ENCODE measurements around the gene PDGFRB. TPM values are rescaled to one million over a fixed set of nuclear protein-coding genes. Genes with fewer than 3 reads are reported as not detected.

The PDGFRB gene
- polyA plus RNA-seq, 1 donor from 2014 or later: not detected

GRCh38 chr5:150167512-150167850 is 11.8 kb upstream of the PDGFRB start:
- H3F3A ChIP-seq (ENCODE audit: insufficient read depth, low read length, poor library complexity, severe bottlenecking): no peaks in the 10 kb centered on the region
- H4K20me1 ChIP-seq (ENCODE audit: insufficient read depth): no peaks in the 10 kb centered on the region
- H3K36me3 ChIP-seq (ENCODE audit: insufficient read depth, low read length): no peaks in the 10 kb centered on the region
- TF ChIP-seq EP300 (conservative IDR thresholded peaks at IDR 0.05; ENCODE audit: poor library complexity, severe bottlenecking): no peak
- no peak for TF ChIP-seq POLR2AphosphoS5 (IDR thresholded peaks at IDR 0.05)
- TF ChIP-seq RAD21 (conservative IDR thresholded peaks at IDR 0.05): no peak
- TF ChIP-seq SMC3 (conservative IDR thresholded peaks at IDR 0.05; ENCODE audit: poor library complexity): no peak
- TF ChIP-seq TAF1 (IDR thresholded peaks at IDR 0.05; ENCODE audit: low read depth): no peak
- TF ChIP-seq EZH2 (IDR thresholded peaks at IDR 0.05; ENCODE audit: borderline replicate concordance, insufficient read depth, low read length, poor library complexity, severe bottlenecking): no peak
- TF ChIP-seq CTCF (IDR thresholded peaks at IDR 0.05; ENCODE audit: poor library complexity, severe bottlenecking): no peak
- TF ChIP-seq, protein P1, sequence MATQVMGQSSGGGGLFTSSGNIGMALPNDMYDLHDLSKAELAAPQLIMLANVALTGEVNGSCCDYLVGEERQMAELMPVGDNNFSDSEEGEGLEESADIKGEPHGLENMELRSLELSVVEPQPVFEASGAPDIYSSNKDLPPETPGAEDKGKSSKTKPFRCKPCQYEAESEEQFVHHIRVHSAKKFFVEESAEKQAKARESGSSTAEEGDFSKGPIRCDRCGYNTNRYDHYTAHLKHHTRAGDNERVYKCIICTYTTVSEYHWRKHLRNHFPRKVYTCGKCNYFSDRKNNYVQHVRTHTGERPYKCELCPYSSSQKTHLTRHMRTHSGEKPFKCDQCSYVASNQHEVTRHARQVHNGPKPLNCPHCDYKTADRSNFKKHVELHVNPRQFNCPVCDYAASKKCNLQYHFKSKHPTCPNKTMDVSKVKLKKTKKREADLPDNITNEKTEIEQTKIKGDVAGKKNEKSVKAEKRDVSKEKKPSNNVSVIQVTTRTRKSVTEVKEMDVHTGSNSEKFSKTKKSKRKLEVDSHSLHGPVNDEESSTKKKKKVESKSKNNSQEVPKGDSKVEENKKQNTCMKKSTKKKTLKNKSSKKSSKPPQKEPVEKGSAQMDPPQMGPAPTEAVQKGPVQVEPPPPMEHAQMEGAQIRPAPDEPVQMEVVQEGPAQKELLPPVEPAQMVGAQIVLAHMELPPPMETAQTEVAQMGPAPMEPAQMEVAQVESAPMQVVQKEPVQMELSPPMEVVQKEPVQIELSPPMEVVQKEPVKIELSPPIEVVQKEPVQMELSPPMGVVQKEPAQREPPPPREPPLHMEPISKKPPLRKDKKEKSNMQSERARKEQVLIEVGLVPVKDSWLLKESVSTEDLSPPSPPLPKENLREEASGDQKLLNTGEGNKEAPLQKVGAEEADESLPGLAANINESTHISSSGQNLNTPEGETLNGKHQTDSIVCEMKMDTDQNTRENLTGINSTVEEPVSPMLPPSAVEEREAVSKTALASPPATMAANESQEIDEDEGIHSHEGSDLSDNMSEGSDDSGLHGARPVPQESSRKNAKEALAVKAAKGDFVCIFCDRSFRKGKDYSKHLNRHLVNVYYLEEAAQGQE (IDR thresholded peaks at IDR 0.05; ENCODE audit: borderline replicate concordance): no peak
- TF ChIP-seq MXI1 (conservative IDR thresholded peaks at IDR 0.05; ENCODE audit: poor library complexity, severe bottlenecking): no peak
- no peak overlapping the region for H2AFZ ChIP-seq (ENCODE audit: low read depth, low read length)
- peaks cover 31% of the 10 kb centered on the region for H3K27me3 ChIP-seq (ENCODE audit: insufficient read depth, low read depth, low read length)
- no peaks in the 10 kb centered on the region for H3K79me2 ChIP-seq (replicated peaks; ENCODE audit: insufficient read depth, low read length)
- no peak overlapping the region for H3K4me2 ChIP-seq (ENCODE audit: low read length)
- no peak overlapping the region for H3K27ac ChIP-seq (ENCODE audit: low read length)
- H3K9me3 ChIP-seq (ENCODE audit: low read length): no peaks in the 10 kb centered on the region
- no peaks in the 10 kb centered on the region for H3K9me2 ChIP-seq (ENCODE audit: insufficient read depth, low read length)
- no peak overlapping the region for H3K4me3 ChIP-seq (ENCODE audit: low read length)
- no peak overlapping the region for H3K9ac ChIP-seq (ENCODE audit: low read length)

GRCh38 chr5:150166650-150167511 is 11.2 kb upstream of the PDGFRB start, which contains the start of gene CDX1:
Gene CDX1 (plus strand): TSS chr5:150166778. CDS start chr5:150166877, 99 bp downstream.
- Histone ChIP-seq H4K20me1 (ENCODE audit: insufficient read depth) (no peaks in the 10 kb centered on the region), H3K9me2 (ENCODE audit: insufficient read depth, low read length) (no peaks in the 10 kb centered on the region), H3K4me2 (ENCODE audit: low read length) (no peak within 1 kb of the TSS), H2AFZ (ENCODE audit: low read depth, low read length) (no peak within 1 kb of the TSS), H3F3A (ENCODE audit: insufficient read depth, low read length, poor library complexity, severe bottlenecking) (no peaks in the 10 kb centered on the region), H3K27ac (ENCODE audit: low read length) (no peak within 1 kb of the TSS), H3K9ac (ENCODE audit: low read length) (no peak within 1 kb of the TSS), H3K36me3 (ENCODE audit: insufficient read depth, low read length) (no peaks in the 10 kb centered on the region), H3K9me3 (ENCODE audit: low read length) (no peaks in the 10 kb centered on the region), H3K27me3 (ENCODE audit: insufficient read depth, low read depth, low read length) (peaks cover 31% of the 10 kb centered on the region), H3K79me2 (replicated peaks; ENCODE audit: insufficient read depth, low read length) (no peaks in the 10 kb centered on the region), H3K4me3 (ENCODE audit: low read length) (no peak within 1 kb of the TSS)
- TF ChIP-seq EP300 (conservative IDR thresholded peaks at IDR 0.05; ENCODE audit: poor library complexity, severe bottlenecking) (no peak), SMC3 (conservative IDR thresholded peaks at IDR 0.05; ENCODE audit: poor library complexity) (no peak), EZH2 (IDR thresholded peaks at IDR 0.05; ENCODE audit: borderline replicate concordance, insufficient read depth, low read length, poor library complexity, severe bottlenecking) (no peak), TAF1 (IDR thresholded peaks at IDR 0.05; ENCODE audit: low read depth) (no peak), RAD21 (conservative IDR thresholded peaks at IDR 0.05) (no peak), MXI1 (conservative IDR thresholded peaks at IDR 0.05; ENCODE audit: poor library complexity, severe bottlenecking) (no peak), POLR2AphosphoS5 (IDR thresholded peaks at IDR 0.05) (no peak), CTCF (IDR thresholded peaks at IDR 0.05; ENCODE audit: poor library complexity, severe bottlenecking) (no peak)
- TF ChIP-seq, protein P1 (IDR thresholded peaks at IDR 0.05; ENCODE audit: borderline replicate concordance): no peak

Measured in neural cell (in vitro differentiated cells).